Measurements from ENCODE around the gene POLG. TPM values are rescaled to one million over a fixed set of nuclear protein-coding genes. Genes with fewer than 3 reads are reported as not detected.

POLG gene
- polyA plus RNA-seq, 1 of the 3 experiments (the other 2 are of a cell fraction), result 24.9 TPM

DNA sequence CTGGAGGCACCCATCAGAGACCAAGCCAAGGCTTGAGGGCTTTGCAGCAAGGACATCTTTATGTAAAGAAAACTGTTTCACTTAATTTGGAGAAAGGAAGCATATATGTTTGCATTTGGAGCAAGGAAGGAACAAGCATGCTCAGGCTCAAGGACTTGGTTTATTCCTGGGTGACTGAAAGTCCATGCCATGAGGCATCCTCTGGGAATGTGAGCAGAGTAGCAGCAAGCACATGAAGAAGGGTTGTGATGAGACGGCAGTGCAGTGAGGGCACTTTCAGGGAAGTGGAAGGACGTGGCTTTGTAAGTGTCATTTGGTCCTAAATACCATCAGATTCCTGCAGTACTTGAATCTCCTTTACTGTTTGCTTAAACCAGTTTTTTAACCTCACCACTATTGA lies 26.8 kb downstream of the POLG start:
- Histone ChIP-seq H3K9ac (no peak overlapping the region), H3K27ac (ENCODE audit: low read depth in 2 of 2, low read length in 1 of 2) (peak overlapping the region in 1 of 2 experiments; percentile 68; a peak in 2 of 4 replicates), H3F3A (replicated peaks; ENCODE audit: insufficient read depth) (peaks cover 19% of the 10 kb centered on the region), H3K27me3 (ENCODE audit: insufficient read depth) (no peaks in the 10 kb centered on the region), H3K4me1 (ENCODE audit: control insufficient read depth in 1 of 2, insufficient read depth in 2 of 2, low read depth in 1 of 2, low read length in 1 of 2) (peaks cover 0 to 17% of the 10 kb centered on the region in 2 experiments; a peak in 2 of 4 replicates), H3K9me2 (no peaks in the 10 kb centered on the region), H4K20me1 (ENCODE audit: insufficient read depth) (no peaks in the 10 kb centered on the region), H2AFZ (ENCODE audit: low read depth) (no peak overlapping the region), H3K36me3 (replicated peaks in 1 of 2; ENCODE audit: control insufficient read depth in 1 of 2, insufficient read depth in 2 of 2, low read length in 1 of 2) (peaks cover 17 to 44% of the 10 kb centered on the region in 2 experiments), H3K4me3 (ENCODE audit: low read depth in 2 of 2, low read length in 1 of 2) (no peak overlapping the region), H3K79me2 (ENCODE audit: insufficient read depth) (no peaks in the 10 kb centered on the region), H3K9me3 (no peaks in the 10 kb centered on the region; the same call in 1 of the 2 replicates), H3K4me2 (peak overlapping the region; percentile 44)
- WGBS (ENCODE audit: low lambda C conversion rate), result 55% methylated on average over 2 of the region's 2 CpGs
- DNase-seq, result no peak
- no peak for TF ChIP-seq SMC3 (IDR thresholded peaks at IDR 0.05; ENCODE audit: low read depth, low read length)
- no peak for TF ChIP-seq CHD2 (IDR thresholded peaks at IDR 0.05; ENCODE audit: low read length, partially characterized antibody)
- TF ChIP-seq TCF12 (IDR thresholded peaks at IDR 0.05), result no peak
- TF ChIP-seq JUND (IDR thresholded peaks at IDR 0.05), result no peak
- no peak for TF ChIP-seq TEAD4 (IDR thresholded peaks at IDR 0.05; ENCODE audit: borderline replicate concordance, insufficient read depth)
- no peak for TF ChIP-seq USF2 (IDR thresholded peaks at IDR 0.05; ENCODE audit: borderline replicate concordance, low read depth, low read length)
- no peak for TF ChIP-seq MXI1 (IDR thresholded peaks at IDR 0.05; ENCODE audit: low read depth, low read length)
- TF ChIP-seq FOXM1 (IDR thresholded peaks at IDR 0.05; ENCODE audit: low read depth), result no peak
- TF ChIP-seq GABPA (IDR thresholded peaks at IDR 0.05; ENCODE audit: low read depth), result no peak
- TF ChIP-seq GATA2 (CRISPR knock-in tag; IDR thresholded peaks at IDR 0.05), result no peak
- no peak for TF ChIP-seq USF1 (IDR thresholded peaks at IDR 0.05; ENCODE audit: borderline replicate concordance, low read depth)
- no peak for TF ChIP-seq SIN3A (IDR thresholded peaks at IDR 0.05; ENCODE audit: borderline replicate concordance, low read depth, low read length)
- TF ChIP-seq, protein P1, sequence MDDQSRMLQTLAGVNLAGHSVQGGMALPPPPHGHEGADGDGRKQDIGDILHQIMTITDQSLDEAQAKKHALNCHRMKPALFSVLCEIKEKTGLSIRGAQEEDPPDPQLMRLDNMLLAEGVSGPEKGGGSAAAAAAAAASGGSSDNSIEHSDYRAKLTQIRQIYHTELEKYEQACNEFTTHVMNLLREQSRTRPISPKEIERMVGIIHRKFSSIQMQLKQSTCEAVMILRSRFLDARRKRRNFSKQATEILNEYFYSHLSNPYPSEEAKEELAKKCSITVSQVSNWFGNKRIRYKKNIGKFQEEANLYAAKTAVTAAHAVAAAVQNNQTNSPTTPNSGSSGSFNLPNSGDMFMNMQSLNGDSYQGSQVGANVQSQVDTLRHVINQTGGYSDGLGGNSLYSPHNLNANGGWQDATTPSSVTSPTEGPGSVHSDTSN (IDR thresholded peaks at IDR 0.05), result no peak
- TF ChIP-seq EP300 (IDR thresholded peaks at IDR 0.05; ENCODE audit: borderline replicate concordance in 1 of 2, low read depth in 1 of 2, low read length in 1 of 2), result no peak
- TF ChIP-seq MEF2A (IDR thresholded peaks at IDR 0.05; ENCODE audit: borderline replicate concordance, low read depth), result no peak
- TF ChIP-seq NRF1 (IDR thresholded peaks at IDR 0.05; ENCODE audit: low read depth, low read length), result no peak
- TF ChIP-seq MAX (IDR thresholded peaks at IDR 0.05; ENCODE audit: low read depth), result no peak
- TF ChIP-seq NFIC (IDR thresholded peaks at IDR 0.05; ENCODE audit: borderline replicate concordance), result no peak
- TF ChIP-seq, protein P2, sequence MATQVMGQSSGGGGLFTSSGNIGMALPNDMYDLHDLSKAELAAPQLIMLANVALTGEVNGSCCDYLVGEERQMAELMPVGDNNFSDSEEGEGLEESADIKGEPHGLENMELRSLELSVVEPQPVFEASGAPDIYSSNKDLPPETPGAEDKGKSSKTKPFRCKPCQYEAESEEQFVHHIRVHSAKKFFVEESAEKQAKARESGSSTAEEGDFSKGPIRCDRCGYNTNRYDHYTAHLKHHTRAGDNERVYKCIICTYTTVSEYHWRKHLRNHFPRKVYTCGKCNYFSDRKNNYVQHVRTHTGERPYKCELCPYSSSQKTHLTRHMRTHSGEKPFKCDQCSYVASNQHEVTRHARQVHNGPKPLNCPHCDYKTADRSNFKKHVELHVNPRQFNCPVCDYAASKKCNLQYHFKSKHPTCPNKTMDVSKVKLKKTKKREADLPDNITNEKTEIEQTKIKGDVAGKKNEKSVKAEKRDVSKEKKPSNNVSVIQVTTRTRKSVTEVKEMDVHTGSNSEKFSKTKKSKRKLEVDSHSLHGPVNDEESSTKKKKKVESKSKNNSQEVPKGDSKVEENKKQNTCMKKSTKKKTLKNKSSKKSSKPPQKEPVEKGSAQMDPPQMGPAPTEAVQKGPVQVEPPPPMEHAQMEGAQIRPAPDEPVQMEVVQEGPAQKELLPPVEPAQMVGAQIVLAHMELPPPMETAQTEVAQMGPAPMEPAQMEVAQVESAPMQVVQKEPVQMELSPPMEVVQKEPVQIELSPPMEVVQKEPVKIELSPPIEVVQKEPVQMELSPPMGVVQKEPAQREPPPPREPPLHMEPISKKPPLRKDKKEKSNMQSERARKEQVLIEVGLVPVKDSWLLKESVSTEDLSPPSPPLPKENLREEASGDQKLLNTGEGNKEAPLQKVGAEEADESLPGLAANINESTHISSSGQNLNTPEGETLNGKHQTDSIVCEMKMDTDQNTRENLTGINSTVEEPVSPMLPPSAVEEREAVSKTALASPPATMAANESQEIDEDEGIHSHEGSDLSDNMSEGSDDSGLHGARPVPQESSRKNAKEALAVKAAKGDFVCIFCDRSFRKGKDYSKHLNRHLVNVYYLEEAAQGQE (IDR thresholded peaks at IDR 0.05; ENCODE audit: low read depth, low read length), result no peak
- ChIA-PET CTCF (interaction anchor here (1.0 to 1.5 kb wide), 2 partner anchors 43 to 101 kb away, joined by 4 read pairs; no protein-coding TSS in a partner anchor), POLR2A (no interaction called here)

Measured in SK-N-SH (cell line).